GM12801 (cell line): ENCODE measurements around the gene DRD1.

Experiments
- TF ChIP-seq, protein P1 (sequence below): IDR thresholded peaks from one replicate; pipeline ENCODE4 v1.5.1; 2011; ENCODE audit warnings: control low read depth; ENCODE audit not compliant: insufficient read length; ENCODE audit errors: extremely low read depth

Gene DRD1

DNA sequence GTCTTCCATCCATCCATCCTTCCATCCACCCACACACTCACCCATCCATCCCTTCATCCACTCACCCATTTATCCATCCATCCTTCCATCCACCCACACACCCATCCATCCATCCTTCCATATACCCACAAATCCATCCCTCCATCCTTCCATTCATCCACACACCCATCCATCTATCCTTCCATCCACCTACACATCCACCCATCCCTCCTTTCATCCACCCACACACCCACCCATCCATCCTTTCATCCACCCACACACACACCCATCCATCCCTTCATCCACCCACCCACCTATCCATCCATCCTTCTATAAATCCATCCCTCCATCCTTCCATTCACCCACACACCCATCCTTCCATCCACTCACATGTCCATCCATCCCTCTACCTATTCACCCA, 23.6 kb downstream of the DRD1 start:
- TF ChIP-seq, protein P1, sequence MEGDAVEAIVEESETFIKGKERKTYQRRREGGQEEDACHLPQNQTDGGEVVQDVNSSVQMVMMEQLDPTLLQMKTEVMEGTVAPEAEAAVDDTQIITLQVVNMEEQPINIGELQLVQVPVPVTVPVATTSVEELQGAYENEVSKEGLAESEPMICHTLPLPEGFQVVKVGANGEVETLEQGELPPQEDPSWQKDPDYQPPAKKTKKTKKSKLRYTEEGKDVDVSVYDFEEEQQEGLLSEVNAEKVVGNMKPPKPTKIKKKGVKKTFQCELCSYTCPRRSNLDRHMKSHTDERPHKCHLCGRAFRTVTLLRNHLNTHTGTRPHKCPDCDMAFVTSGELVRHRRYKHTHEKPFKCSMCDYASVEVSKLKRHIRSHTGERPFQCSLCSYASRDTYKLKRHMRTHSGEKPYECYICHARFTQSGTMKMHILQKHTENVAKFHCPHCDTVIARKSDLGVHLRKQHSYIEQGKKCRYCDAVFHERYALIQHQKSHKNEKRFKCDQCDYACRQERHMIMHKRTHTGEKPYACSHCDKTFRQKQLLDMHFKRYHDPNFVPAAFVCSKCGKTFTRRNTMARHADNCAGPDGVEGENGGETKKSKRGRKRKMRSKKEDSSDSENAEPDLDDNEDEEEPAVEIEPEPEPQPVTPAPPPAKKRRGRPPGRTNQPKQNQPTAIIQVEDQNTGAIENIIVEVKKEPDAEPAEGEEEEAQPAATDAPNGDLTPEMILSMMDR = no peak

DNA sequence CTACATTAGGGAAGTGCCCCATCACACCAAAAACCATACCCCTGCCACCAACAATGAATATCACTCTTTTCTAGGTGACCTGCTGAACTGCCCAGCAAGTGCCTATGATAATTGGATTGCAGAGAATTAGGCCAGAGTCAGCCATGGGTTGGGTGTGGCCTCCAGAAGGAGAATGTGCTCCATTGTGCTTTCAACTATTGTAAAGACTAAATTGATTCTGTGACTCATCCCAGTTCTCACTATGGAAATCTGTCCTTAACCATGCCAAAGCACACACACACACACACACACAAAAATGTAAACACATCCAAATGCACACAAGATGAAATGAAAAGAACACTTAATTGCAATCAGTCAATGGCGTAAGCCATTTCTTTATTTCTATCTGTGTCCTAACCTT, 25.7 kb downstream of the DRD1 start:
- TF ChIP-seq, protein P1 = no peak

DNA sequence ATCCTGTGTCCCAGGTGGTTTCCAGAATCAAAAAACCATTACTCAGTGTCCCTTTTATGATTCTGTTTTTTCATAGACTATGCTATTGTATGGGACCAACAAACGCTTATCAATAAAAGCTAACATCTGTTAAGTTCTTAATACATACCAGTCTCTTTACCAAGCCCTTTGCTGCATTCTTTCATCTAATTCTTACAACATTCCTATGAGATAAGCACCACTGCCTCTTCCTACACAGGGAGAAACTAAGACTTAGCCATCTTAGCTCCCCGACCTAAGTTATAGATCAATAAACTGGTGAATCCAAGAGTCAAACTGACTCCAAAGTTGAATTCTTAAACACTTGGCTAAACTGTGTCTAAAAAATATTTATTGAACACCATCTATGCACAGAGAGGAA, 26.6 kb downstream of the DRD1 start:
- TF ChIP-seq, protein P1 = no peak

DNA sequence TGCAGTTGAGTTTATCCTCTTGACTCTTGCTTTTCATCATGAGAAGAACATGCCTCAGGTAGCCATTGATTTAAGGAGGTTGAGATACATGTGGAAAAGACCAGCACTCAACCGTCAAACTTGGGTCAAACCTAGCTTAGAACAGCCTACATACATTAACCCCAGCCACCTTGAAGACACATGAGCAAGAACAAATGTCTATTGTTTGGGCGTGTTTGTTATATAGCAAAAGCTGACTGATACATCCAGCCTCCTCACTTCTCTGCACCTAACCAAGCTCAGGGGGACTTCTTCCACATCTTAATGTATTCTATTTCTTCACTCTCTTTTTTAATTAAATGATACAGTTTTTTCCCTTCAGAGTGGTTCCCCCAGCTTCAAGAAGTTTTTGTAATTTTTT, 28.7 kb downstream of the DRD1 start:
- TF ChIP-seq, protein P1 = no peak

DNA sequence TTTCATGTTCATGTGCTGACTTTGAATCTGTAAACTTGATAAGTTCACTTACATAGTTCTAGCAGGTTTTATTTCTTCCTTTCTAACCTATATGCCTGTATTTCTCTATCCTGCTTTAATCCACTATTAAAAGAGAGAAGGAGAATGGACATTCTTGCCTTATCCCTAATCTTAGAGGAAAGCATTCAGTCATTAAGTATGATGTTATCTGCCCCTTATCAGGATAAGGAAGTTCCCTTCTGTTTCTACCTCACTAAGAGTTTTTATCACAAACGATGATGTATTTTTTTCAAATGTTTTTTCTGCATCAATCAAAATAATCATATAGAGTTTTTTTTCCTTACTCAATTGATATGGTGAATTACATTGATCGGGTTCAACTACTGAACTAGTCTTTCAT, 33.1 kb downstream of the DRD1 start:
- TF ChIP-seq, protein P1 = no peak

DNA sequence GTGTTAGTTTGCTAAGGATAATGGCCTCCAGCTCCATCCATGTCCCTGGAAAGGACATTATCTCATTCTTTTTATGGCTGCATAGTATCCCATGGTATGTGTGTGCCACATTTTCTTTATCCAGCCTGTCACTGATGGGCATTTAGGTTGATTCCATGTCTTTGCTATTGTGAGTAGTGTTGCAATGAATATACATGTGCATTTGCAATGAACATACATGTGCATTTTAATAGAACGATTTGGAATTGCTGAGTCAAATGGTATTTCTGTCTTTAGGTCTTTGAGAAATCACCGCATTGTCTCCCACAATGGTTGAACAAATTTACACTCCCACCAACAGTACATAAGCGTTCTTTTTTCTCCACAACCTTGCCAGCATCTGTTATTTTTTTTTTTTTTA, 37.7 kb downstream of the DRD1 start:
- TF ChIP-seq, protein P1 = no peak

DNA sequence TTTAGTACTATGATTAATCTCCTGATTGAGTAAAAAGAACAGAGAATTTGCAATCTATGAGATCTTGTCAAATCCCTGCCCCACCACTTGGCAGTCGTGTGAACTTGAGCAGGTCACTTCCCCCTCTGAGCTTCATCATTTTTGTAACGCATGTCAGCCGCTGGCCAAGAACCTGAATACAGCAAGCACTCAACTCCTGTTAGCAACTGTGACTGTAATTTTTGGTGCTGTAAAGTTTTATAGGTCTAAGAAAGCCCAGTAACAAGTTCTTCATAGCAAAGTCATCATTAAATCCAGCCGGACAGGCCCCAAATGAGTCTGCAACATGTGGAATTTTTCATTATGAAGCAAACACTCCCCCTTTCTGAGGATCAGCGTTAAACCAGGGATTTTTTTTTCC, 49.4 kb downstream of the DRD1 start:
- TF ChIP-seq, protein P1 = no peak

DNA sequence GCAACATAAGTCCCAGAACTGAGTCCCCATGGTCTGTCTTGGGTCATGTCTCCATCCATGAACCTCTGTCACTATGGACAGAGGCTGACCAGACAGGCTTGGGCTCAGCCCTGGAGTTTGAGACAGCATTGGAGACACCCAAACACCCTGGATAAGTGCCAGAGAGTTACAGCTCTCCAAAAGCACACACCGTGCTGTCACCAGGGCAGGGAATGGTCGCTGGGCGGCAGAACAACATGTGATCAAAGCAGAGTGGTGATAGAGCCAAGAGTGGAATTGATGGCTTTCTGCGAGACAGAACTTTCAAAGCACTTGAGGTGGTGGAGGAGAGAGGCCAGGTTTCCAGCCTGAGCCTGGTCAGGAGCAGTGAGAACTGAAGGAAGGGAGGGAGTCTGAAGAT, 50.1 kb downstream of the DRD1 start:
- TF ChIP-seq, protein P1 = no peak
